NCI-H345 (cell line): ENCODE data around the gene CCND2.

Source experiments
- DNase-seq: peaks from one replicate; lab custom pipeline; 2025; lab: John Stamatoyannopoulos, UW

The CCND2 gene

GRCh38 chr12:4276524-4277204, 3.1 kb downstream of the CCND2 start:
- peak; percentile 73 for DNase-seq

DNA sequence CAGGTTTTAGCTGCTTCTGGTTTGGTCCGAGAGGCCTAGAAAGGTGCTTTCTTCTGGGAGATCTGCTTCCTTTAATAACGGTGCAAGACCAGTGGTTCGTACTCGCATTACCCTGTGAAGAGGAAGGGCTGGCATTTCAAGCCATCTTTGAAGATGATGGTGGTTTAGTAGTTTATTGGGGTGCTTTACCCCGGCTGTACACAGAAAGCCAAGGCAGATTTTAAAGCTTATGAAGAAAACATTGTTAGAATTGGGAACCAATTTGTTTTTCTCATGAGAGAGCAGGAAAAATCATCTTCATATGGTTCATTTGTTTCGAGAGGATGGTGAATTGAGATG, 3.6 kb downstream of the CCND2 start:
- DNase-seq: no peak

DNA sequence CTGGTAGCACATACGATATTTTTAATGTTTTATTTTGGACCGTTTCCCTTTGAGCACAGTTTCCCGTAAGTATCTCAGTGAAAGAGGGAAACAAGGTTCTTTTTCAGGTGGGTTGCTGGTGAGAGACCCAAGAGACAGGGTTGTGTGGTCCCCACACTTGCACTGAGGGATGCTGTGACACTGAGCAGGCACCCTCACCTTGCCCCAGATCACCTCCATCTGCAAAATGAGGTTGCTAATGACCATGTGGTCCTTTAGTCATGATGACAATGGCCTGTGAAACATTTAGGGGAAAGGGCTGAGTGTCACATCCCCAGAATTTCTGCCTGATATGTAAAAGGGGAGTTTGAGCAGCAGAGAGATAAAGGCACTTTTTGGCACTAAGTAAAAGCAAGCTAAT, 4.3 kb downstream of the CCND2 start:
- no peak for DNase-seq

- DNase-seq: no peak
Observed at GRCh38 chr12:4278329-4279197, 5.0 kb downstream of the CCND2 start.

GRCh38 chr12:4279198-4279690, 5.7 kb downstream of the CCND2 start:
- DNase-seq: no peak

DNA sequence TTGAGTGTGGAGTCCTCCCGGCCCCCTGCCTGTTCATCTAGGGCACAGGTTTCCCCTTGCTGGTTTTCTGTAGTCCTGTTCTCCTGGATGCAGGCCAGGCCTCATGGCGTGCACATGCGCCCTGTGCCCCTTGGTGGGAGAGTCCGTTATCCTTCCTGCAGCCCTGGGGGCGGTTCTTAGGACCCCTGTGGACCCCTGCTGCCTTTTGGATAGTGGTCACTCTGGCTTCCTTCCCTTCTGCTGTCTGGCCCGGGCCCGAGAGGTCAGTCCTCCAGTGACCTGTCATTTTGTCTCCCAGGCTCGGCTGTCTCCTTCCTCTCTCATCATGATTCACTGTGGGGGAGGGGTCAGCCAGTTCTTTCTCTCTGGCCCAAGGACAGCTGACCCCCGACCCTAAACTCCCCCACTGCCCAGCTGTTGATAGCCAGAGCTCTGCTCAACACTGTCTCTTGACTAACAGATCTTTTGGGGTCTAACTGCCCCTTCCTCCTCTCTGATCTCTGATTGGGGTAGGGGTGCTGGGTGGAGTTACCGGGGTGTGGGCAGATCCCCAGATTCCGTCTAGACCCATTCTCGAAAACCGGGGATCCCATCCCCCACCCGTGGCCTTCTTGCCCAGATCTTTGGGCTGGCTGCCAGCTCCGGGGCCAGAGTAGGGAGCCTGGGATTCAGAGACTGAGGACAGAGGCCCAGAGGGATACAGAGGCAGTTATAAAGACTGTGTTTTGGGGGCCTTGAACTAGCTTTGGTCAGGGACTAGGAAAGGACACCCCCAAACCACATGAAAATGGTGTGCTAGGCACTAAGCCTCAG, 7.0 kb downstream of the CCND2 start:
- DNase-seq: no peak

DNA sequence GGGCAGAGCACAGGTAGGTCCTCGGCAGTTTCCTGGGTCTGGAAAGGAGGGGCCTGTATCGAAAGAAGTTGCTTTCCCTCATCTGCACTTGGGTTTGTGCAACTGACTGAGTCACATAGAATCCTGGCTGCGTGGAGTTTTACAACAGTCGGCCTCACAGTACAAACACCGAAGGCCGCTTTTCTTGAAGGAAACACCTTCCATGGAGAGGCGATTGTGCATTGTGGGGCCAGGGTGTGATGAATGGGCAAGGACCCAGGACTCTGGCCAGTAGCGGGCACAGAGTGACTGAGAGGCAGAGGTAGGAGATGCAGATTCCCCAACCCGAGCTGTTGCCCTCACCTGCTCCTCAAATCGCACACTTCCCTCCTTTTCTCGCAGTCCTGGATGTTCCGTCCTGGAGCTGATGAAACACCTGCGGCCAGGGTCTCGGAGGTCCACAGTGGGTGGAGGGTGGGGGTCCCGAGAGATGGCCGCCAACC, 7.7 kb downstream of the CCND2 start:
- DNase-seq: no peak

DNA sequence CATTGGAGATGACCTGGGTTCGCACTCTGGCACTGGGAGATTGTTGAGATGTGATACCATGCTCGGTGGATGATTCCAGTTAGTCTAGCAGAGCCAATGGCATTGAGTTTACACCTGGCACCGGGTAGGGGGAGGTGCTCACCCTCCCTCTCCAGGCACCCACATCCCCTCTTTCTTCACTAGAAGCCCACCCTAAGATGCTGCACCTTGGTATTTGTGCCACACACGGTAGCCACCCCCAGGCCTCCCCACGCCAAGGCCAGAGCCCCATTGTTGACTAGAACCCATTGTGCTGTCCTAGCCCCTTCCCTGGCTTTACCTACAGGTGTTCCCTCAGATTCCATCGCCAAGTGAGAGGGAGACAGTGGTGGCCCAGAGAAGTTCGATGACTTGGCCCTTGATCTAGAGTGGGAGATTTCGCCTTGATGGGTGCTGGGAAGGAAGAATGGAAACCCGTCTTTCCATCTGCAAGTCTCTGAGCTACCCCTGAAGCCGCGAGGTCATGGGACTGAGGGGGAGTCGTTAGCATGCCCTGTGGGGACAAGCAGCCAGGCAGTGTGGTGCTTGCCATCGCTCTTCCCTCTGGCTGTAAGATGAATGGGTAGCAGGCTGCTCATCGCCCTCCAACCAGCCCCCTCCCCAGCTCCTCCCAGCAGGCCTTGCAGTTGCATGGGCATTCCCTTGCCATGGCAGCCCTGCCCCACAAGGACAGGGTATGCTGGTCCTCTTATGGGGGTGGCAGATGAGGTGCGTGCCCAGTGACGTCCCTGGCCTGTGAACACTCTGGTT, 8.7 kb downstream of the CCND2 start:
- no peak for DNase-seq

- DNase-seq: no peak
Observed at GRCh38 chr12:4282892-4283511, 9.4 kb downstream of the CCND2 start.

DNA sequence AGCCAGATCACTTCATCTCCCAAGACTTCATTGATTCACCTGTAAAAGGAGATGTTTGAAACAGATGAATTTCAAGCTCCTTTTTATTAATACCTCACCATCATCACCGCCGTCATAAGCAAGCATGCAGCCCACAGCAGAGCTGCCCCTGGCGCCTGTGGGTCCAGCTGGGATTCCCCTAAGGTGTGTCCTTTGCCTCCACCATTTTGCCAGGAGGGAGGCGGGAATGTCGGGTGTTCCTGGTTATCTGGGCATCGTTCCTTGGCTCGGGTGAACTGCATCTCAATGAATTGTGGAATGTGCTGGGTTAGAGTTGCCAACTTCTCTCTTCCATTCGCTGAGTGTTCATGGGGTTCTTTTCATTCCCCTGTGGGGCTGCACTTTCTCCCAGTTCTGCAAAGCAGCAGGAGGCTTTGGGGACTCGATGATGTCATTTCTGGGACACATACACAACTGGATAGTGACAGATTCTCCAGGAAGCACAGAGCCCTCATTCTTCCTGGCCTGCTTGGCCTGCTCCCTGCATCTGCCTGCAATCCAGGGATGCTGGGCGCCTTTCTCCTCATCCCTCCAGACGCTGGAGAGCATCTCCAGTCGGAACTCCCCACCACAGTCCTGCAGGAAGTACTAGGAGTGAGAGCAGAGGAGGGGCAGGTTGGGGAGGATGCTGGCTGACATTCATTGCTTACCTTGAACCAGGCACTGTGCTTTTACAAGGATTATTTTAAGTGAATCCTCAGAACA, 10.1 kb downstream of the CCND2 start:
- no peak for DNase-seq

DNA sequence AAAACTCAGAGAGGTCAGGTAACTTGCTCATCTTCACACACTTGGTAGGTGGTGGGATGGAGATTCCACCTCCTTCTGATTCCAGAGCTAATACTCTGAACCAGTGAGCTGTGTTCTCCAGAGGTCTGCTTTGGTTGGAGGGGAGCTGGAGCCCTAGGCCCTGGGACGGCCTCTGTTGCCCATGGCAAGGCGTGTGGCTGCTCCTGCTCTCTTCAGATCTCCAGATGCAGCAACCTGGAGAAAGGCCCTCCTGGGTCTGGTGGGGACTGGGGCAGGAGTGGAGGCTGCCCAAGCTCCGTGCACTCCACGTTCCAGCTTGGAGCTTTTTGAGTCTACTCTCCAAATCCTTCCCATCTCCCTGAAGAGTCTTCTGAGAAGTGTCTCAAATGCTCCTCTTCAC, 10.7 kb downstream of the CCND2 start:
- no peak for DNase-seq

- DNase-seq: no peak
Observed at GRCh38 chr12:4285070-4285469, 11.5 kb downstream of the CCND2 start.

- DNase-seq: no peak
Observed at GRCh38 chr12:4286228-4286627, 12.7 kb downstream of the CCND2 start.

DNA sequence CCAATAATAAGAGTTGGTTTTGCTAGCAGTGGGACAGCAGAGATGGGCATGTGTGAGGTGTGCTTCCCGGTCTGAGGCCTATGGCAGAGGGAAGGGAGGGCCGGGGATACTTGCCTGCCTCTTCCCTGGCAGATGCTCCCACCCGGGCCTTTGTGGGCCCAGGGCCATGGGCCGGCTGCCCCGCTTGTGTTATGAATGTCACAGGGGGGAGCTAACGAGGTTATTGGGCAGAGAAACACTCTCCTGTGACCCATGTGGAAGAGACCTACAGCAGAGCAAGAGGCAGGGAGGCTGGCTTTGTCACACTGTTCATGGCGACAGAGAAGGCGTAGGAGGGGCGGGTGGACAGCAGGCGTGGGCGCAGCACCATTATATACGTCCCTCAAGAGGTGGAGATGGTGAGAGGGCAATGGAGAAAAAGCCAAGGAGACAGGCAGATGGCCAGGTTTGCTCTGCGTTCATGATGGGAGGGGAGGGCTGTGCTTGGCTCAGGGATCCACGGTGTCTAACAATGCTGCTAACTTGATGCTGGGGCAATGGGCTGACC, 13.3 kb downstream of the CCND2 start:
- no peak for DNase-seq

- no peak for DNase-seq
Observed at GRCh38 chr12:4287325-4288211, 14.0 kb downstream of the CCND2 start.

DNA sequence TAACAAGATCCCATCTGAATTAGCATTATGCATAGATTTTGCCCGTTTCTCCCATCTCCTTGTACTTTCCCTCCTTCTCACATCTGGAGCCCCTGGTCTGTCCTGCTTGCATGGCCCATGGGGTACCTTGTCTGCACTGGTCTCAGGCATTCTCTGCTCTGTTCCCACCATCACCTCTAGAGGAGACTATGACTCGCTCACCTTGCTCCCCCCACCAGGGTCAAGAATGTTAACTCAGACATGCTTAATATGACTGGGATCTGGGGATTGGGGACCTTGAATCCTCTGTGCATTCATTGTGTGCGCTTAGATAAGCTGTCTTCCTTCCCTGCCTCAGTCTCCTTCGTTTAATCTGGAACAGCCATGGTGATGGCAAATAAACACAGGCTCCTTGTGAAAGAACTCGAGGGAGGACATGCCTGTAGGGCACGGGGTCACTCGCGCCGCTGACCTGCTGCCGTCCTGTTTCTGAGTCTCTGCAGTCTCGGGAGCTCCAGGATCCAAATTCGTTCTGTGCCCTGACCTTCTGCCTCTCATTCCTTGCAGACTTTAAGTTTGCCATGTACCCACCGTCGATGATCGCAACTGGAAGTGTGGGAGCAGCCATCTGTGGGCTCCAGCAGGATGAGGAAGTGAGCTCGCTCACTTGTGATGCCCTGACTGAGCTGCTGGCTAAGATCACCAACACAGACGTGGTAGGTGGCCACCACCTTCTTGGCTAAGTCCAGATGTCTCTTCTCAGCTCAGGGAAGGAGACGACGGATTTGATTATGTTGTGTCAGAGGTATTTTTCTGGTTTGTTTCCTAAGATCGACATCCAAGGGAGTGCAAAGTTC, 15.0 kb downstream of the CCND2 start:
- no peak for DNase-seq

DNA sequence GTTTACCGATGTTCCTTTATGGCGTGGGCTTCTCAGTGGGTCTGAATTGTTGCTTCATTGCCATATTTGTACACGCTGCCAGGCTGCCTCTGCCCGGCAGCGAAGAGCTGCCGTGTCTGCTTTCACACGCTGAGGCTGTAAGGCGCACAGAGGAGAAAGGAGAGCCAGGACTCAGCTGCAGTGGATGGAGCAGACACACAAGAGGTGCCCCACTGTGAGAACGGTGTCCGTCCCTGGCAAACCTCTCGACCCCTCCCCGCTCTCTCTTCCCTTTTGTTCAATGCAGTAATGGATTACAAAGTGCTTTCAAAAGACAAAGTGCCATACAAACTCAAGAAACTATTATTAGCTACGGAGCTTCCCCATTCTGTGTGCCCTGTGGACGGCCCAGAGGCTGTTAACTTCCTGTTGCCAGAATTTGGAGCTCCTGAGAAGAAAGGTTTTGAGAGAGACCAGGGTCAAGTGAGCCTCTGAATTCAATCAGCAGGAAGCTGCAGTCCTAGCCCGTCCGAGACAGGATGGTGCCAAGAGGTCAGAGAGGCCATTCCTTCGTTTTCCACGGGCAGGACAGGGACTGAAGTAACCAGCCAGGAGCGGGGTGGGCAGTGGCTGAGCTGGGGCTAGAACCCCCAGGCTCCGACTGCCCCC, 15.8 kb downstream of the CCND2 start:
- DNase-seq: peak; percentile 28
